GM18507 (cell line): ENCODE measurements around the gene TCTN1.

Source experiments
- DNase-seq: peaks from one replicate; pipeline ENCODE4 v3.0.0; 2011; ENCODE audit warnings: low read depth; ENCODE audit not compliant: insufficient read length; ENCODE audit errors: extremely low spot score
- FAIRE-seq: peaks from 2 replicates; lab custom pipeline; 2011; peaks lifted over from hg19 to GRCh38; lab: Jason Lieb, UNC

TCTN1 gene

DNA sequence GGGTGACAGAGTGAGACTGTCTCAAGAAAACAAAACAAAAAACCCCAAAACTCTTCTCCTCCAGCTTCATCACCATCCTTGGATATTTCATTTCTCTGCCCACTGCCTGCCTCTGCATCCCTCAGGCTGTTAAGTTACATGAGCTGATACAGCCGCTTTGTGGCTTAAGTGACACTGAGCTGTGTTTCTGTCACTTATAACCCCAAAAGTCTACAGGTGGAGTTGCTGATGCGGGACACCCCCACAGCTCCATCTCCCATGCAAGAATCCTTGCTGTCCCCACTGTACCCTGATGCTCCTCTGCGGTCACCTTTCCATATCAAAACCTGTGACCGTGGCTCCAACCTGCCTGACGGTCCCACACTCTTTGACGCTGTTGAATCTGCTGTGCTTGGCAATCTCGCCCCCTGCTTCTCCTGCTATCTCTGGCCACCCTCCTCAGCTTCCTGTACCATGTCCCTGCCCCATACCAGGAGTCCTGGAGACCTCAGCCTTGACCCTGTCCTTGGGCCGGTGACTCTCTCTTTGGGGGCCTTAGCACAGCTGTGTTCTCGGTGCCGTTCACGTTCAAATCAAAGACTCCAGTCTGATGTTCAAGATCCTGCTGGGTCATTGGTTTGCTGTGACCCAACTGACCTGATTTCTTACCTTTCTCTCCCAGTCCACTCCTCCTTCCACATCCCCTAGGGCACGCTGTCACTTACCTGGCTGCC is 54.7 kb downstream of the TCTN1 start:
- DNase-seq (no peak), FAIRE-seq (no peak)

DNA sequence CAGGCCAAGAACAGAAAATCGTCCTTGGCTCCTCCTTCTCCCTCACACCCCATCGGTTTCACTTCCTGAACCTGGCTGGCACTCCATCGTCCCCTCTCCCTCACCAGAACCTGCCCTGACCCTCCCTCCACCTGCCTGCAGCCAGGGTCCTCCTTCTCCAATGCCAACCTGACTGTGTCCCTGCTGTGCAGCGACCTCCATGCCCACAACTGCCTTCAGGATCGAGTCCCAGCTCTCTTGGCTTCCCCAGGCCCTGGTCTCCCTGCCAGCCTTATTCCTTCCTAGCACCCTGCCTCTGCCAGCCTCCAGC is 55.2 kb downstream of the TCTN1 start:
- no peak for DNase-seq
- no peak for FAIRE-seq

DNA sequence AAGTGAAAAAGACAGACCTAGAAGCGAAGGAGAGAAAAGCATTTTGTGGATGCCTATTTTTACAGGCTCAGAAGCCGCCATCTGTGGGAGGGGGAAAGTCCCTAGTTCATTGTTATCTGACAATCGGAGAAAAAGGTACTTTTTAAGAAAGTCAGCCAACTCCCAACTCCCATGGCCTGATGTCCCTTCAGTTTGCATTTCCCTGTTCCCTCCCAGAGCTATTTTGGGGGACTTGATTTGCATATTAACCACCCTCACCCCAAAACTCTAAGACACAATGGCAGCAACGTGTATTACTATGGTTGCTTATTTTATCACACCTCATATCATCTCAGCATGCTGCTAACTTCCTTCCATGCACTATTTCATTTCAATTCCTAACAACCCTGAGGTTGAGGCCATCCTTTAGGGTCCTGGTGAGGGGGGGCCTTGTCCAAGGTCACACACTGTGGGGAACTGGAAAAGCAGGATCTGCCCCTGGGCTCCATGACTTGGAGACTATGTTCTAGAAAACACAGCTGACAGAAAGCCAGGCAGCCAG is 56.3 kb downstream of the TCTN1 start:
- DNase-seq (no peak), FAIRE-seq (peak; percentile 99)

DNA sequence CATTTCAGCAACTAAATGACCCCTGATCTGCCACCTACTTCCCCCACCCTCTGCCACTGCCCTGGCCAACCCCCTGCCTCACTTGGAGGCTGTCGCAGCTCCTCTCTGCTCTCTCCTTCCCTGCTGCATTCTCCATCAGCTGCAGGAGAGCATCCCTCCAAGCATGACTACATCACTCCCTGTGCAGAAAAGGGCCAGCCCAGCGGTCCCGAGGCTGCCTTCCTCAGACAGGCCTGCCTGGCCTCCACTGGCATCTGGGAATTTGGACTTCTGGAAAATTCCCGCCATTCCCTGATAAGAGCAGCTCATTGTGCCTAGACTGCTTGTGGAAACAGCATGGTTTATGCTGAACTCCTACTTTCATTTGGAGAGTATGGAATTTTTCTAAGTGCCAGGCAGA is 62.2 kb downstream of the TCTN1 start:
- DNase-seq, result no peak
- FAIRE-seq, result no peak

DNA sequence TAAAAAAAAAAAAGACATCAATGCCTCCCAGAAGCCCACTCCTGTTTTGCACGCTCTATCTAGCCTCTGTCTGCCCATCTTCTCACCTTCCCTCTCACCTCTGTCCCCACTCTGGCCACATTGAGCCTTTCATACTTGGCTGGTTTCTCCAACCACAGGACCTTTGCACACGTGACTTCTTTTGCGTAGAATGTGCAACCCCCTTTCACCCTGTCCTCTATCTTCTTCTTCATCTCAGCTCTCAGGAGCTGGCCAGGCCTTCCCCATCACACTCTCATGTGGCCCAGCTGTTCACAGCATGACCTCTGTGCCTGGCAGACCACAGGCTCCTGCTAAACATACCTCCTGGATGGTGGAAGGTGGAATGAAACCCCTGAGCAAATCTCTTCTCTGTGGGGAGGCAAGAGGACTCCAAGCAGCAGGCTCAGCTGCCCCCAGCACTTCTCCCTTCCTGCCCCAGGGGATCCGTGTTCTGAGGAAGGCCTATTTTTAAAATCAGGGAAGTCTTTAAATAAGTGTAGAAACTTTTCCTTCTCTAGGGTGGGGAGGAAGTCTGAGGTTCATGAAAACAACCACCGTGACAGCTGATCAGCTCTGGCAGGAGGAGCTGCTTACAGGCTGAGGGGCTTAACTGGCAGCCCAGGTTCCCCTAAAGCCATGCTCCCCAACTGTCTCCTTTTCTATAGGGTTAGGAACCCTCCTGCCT is 63.4 kb downstream of the TCTN1 start:
- DNase-seq (peak; percentile 66), FAIRE-seq (peak; percentile 99)

DNA sequence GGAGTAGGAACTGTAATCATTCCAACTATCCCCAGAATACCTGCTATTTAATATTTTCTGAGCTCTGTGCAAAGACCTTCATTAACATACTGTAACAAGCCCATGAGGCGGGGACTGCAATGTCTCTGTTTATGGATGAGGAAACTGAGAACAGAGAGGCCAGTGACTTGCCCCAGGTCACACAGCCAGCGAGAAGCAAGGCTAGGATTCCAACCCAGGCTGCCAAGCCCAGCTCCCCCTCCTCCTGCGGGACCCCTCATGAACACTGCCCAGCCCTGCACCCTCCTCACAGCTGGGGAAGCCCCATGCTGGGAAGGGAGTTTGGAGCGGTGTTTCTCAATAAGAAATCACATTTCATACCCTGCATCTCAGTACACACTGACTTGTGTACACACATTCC is 64.1 kb downstream of the TCTN1 start:
- DNase-seq, result no peak
- no peak for FAIRE-seq

DNA sequence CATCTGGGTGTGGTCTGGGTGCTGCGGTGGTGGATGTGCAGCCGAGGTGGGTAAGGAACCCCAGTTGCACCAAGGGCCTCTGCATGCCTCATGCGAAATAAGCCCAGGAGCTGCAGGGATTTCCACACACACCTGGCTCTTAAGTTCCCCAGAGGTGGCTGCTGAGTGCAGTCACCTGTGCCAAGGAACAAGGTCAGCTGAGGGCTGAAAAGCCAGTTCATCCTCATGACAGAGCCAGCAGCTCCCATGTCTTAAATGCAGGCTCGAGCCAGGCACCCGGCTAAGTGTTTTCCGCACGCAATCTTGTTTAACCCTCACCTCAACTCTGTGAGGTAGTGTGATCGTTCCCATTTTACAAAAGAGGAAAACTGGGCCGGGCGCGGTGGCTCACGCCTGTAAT is 65.3 kb downstream of the TCTN1 start:
- no peak for FAIRE-seq
- DNase-seq, result no peak

DNA sequence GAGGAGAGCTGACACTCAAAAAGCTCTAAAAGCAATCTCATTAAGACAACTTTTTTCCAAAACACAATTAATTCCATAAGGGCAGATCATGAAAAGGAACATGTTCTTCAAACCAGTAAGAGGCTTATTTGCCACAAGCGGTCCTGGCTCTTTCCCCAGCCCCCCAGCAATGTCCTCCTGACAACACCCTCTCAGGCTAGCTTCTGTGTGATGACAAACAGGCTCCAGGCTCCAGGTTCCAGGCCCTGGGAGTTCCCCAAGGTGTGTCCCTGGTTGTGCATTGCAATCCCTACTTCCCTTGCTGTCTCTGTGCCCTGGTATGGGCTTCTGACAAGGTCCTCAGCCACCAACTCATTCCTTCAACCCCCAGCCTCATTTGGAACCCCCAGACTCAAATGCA is 66.1 kb downstream of the TCTN1 start:
- DNase-seq, result no peak
- FAIRE-seq, result no peak

DNA sequence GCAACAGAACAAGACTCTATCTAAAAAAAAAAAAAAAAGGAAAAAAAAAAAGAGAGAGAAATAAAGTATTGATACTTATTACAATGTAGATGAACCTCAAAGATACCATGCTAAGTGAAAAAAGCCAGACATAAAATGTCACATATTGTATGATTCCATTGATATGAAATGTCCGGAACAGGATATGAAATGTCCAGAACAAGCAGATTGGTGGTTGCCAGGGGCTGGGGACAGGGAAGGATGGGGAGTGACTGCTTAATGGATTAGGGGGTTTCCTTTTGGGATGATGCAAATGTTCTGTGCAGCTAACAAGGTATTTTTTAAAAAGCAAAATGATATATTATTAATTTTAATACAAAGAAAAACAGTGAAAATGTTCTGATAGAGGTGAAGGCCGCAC is 70.0 kb downstream of the TCTN1 start:
- FAIRE-seq (no peak), DNase-seq (no peak)

DNA sequence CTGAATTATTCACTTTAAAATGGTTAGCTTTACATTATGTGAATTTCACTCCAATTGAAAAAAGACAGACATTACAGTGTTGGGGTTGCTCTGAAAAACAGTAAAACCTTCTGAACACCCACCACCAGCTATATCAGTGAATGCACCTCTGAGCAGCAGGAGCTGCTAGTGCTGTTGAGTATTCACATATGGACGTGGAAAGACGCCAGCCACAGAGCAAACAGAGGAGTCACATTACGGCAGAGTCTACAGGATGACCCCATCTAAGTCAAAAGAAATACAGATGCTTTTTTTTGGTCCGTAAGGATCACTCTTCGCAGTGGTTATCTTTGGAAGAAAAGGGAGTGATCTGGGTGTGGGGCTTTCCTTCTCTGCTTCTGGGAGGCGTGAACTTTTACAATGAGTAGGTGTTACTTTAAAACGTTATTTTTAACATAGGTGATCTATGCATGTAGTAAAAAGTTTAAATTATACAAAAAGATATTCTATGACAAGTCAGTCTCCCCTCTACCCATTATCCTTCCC is 70.4 kb downstream of the TCTN1 start:
- DNase-seq (no peak), FAIRE-seq (peak; percentile 74)

DNA sequence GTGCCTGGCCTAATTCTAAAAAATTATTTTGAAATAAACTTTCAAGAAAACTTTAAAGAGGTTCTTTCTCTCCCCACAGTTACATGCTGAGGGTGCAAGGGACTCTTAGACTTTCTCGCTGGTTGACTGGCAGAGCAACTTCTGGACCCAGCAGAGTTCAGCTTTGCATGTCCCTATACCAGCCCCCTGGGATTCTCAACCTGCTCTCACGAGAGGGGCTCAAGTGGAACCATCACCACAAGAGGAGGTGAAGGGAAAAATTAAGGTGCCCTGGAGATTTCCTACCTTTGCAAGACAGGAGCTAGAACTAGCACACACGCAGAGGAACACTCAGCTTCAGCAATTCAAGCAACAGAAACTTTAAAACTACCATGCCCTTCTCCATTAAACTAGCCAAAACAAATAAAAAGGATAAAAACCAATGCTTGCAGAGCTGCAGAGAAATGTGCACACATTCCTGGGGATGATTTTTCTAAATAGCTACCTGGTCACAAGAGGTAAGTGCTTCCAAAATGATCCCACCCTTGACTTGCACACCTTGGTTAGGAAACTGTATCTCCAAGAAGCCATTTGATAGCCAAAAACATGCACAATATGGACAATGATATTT is 72.5 kb downstream of the TCTN1 start:
- FAIRE-seq, result peak; percentile 75
- DNase-seq, result no peak

DNA sequence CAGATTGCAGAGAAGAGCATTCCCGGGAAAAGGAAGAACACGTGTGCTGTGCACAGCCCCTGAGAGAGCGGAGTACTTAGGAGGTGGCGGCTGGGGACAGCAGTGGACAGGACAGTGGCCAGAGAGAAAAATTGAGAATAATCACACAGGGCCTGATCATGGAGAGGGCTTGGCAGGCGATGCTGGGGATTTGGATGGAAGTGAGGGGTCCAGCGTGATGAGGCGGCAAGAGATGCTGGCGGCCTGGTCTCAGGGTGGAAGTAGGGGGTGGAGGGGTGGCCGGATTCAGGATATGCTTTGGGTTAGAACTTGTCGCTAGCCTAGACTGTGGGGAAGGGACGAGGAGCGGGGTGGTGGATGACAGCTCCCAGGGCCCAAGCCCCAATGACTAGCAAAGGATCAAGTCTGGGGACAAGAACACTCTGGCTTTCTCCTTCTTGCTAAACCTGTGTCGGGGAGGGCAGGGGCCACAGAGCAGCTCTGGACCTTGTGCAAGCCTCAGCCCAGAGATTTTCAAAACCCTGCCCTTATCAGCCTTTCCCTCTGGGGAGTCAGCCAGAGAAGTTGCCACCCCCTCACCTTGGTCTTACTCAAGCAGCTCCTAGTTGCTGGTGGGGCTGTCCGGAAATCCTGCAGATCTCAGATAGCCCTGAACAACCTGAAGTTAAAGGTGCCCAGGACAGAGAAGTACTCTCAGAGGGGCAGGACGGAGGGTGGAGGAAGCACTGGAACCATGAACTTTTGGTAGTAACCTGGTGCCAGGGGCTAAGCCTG is 73.7 kb downstream of the TCTN1 start:
- DNase-seq (no peak), FAIRE-seq (peak; percentile 88)

DNA sequence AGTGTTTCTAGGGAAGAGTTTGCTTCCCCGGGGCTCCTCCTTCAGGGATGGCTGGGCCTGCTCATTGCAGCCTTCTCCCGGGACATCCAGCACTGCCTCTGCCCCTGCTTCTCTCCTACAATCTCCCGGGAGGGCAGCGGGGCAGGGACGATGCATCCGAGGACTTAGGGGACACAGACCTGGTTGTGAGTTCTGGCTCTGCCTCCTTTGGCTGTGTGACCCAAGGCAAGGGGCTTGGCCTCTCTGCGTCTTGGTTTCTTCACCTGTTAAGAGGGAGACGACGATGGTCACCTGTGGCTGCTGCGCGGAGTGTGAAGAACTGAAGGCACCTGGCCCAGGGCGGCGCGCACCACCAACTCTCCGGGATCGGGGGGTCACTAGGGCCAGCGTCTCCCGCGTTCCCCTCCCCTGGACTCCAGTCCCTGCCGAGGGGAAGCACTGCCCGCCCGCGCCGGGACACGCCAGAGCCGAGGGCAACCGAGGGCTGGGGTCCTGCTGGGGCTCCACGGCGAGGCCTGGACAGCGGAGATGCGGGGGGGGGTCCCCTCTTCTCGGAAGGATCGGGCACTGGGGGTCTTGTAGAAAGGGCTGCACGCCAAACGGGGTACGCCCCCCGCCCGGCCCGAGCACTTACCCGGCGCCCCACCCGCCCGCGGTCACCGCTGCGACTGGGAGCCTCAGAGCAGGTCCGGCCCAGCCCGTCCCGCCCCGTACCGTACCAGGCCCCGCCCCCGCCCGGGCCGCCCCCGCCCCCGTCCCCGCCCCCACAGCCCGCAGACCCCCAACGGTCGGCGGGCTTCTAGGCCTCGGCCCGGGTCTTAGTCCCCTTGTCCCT is 74.7 kb downstream of the TCTN1 start, which contains the start of gene HVCN1:
Gene HVCN1, minus strand, starts transcription at position 670 of the 835 bp plus-strand sequence. CDS start 5,870 bp downstream, outside the sequence.
- FAIRE-seq (peak; percentile 60), DNase-seq (no peak)

DNA sequence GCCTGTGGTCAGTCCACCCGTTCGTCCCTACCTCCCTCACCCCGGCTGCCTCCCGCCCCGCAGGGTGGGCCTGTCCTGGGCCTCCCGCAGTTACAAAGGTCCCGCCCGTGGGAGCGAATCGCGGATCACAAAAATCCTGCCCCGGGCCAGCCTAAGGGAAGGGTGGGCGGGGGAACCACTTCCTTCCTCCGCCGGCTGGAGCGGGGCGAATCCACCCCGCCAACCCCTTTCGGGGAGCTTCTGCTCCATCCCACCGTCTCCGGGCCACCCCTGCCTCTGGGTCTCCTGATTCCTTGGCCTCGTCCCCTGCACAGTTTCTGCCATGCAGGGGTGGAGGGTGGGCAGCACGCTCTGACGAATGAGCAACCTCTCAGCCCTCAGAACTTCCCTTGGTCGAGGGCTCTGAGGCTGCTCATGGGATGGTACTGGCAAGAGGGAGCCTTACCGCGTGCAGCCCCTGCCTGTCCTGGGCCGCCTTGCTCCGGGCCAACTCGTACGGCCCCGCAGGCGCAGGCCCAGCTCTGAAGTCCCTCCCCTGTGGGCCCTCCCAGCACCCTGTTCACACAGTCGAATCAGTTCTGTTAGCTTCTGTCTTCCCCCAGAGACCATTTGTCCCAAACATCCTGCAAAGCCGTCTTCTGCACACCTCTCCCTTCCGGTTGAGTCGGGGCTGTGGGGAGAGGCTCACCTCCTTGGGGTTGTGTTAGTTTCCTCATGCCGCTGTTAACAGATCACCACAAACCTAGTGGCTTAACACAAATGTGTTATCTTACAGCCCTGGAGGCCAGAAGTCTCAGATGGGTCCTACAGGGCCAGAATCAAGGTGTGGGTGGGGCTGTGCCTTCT is 75.6 kb downstream of the TCTN1 start:
- DNase-seq, result peak; percentile 55
- FAIRE-seq, result peak; percentile 94

DNA sequence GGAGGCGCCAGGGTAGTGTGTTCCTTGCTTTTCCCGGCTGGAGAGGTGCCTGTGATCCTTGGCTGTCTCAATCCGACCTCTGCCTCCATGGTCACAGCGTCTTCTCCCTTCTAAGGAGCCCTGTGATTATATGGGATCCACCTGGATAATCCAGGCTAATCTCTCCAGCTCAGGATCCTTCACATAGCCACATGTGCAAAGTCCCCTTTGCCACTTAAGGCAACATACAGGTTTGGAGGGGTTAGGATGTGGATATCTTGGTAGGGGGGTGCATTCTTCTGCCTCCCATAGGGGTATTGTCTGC is 76.2 kb downstream of the TCTN1 start:
- FAIRE-seq, result no peak

DNA sequence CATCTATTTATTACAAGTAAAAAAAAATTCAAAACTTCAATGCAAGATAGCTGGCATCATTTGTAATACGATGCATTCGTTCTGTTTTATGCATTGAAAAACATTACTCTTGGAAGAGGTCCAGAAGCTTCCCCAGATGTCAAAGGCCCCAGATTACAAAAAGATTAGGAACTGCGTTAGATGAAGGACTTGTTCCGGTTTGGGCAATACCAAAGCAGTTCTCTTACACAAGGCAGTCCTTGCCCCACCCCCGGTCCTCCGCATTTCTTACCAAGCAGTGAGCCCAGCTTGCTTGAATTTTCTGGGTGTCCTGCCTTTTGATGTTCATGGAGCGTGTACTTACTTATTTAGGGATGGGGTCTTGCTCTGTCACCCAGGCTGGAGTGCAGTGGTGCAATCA is 79.8 kb downstream of the TCTN1 start:
- FAIRE-seq, result no peak
- DNase-seq, result no peak

More for the DNA sequence above, 76.2 kb downstream of the TCTN1 start:
- no peak for DNase-seq

DNA sequence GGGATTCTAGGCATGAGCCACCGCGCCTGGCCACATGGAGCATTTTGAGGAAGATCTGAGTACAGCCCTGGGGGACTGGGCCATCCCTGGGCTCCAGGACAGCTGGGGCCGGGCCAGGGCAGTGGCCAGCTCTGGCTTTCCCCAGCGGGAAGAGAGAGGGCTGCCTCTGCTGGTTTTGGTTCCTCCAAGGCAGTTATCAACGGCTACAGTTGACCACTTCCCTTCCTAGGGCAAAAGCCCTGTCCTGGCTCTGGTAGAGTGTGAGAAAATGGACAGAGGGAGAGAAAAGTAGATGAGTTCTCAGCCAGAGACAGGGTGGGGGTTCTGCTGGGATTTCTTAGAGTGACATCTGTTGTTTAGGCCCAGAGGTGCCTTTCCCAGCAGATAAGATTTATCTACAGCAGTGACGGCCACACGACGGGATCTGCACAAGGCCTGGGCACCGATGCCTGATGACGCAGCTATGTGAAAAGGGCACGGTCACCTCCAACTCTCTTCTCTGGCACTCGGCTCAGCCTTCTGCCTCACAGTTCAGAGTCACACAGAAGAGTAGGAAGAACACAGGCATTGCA is 80.5 kb downstream of the TCTN1 start:
- no peak for DNase-seq
- FAIRE-seq, result no peak

DNA sequence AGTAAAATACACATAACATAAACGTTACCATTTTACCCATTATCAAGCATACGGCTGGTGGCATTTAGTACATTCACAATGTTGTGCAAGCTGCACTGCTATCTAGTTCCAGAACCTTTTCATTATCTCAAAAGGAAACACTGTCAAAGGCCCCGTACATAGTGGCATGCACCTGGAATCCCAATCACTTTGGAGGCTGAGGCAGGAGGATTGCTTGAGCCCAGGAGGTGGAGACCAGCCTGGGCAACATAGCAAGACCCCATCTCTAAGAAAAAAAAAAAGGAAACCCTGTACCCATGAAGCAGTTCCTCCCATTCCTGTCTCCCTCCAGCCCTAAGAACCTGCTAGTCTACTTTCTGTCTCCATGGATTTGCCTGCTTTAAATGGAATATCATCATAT is 82.4 kb downstream of the TCTN1 start:
- DNase-seq (no peak), FAIRE-seq (no peak)
